Erythroblast (primary cell): ENCODE results near the gene THBS3.

ENCODE experiments used
- GATA1 ChIP-seq: IDR thresholded peaks from 2 replicates; pipeline ENCODE4 v1.6.1; 2011; ENCODE audit warnings: low read depth, mild to moderate bottlenecking, control low read depth, low read length, moderate library complexity
- POLR2A ChIP-seq: IDR thresholded peaks from 2 replicates; pipeline ENCODE4 v1.6.1; 2011; ENCODE audit warnings: mild to moderate bottlenecking, low read length

- no peak for TF ChIP-seq POLR2A
- no peak for TF ChIP-seq GATA1
These were observed 45.5 kb upstream of the THBS3 start for GRCh38 chr1:155253208-155253607.
